Kidney capillary endothelial cell (primary cell): ENCODE measurements around the gene PDGFC.
A peak's percentile ranks its signal among the peaks of the same experiment; 100 is the strongest.

Source experiments
- DNase-seq: peaks from one replicate; pipeline ENCODE4 v3.0.0-alpha.2; 2018; ENCODE audit warnings: low spot score

PDGFC gene

GRCh38 chr4:156971676-156972378 is at the start of gene PDGFC:
Gene PDGFC (minus strand): TSS chr4:156971799. CDS start chr4:156970903, 896 bp downstream.
- no peak for DNase-seq

GRCh38 chr4:157020882-157021281 is 49.3 kb upstream of the PDGFC start:
- DNase-seq, result no peak

- no peak for DNase-seq
These were observed 47.4 kb upstream of the PDGFC start for GRCh38 chr4:157018920-157019490.

GRCh38 chr4:157014621-157015591 is 43.3 kb upstream of the PDGFC start:
- DNase-seq, result no peak

GRCh38 chr4:157013656-157014055 is 42.1 kb upstream of the PDGFC start:
- no peak for DNase-seq

GRCh38 chr4:157012781-157013180 is 41.2 kb upstream of the PDGFC start:
- DNase-seq, result no peak

- no peak for DNase-seq
These were observed 40.7 kb upstream of the PDGFC start for GRCh38 chr4:157012296-157012695.

- DNase-seq, result no peak
These were observed 39.0 kb upstream of the PDGFC start for GRCh38 chr4:157010630-157011029.

GRCh38 chr4:157005831-157006230 is 34.2 kb upstream of the PDGFC start:
- DNase-seq, result no peak

- no peak for DNase-seq
These were observed 33.6 kb upstream of the PDGFC start for GRCh38 chr4:157005193-157005592.

- DNase-seq, result no peak
These were observed 32.9 kb upstream of the PDGFC start for GRCh38 chr4:157004279-157005161.

GRCh38 chr4:156999175-156999517 is 27.5 kb upstream of the PDGFC start:
- peak; percentile 97 for DNase-seq

- DNase-seq, result no peak
These were observed 27.0 kb upstream of the PDGFC start for GRCh38 chr4:156998500-156999174.

- DNase-seq, result no peak
These were observed 21.3 kb upstream of the PDGFC start for GRCh38 chr4:156992943-156993342.

GRCh38 chr4:156991161-156991560 is 19.6 kb upstream of the PDGFC start:
- no peak for DNase-seq

- no peak for DNase-seq
These were observed 11.8 kb upstream of the PDGFC start for GRCh38 chr4:156983366-156983765.

- DNase-seq, result no peak
These were observed 9.7 kb upstream of the PDGFC start for GRCh38 chr4:156981262-156981769.

- no peak for DNase-seq
These were observed 6.0 kb upstream of the PDGFC start for GRCh38 chr4:156977435-156978160.

GRCh38 chr4:156976147-156976546 is 4.5 kb upstream of the PDGFC start:
- peak; percentile 30 for DNase-seq

GRCh38 chr4:156975686-156976085 is 4.1 kb upstream of the PDGFC start:
- no peak for DNase-seq
